GM12872 (cell line): ENCODE data around the gene NHERF2.

Experiments used
- TF ChIP-seq, protein P1 (sequence below): IDR thresholded peaks from 3 replicates; pipeline ENCODE4 v1.5.1; 2011; ENCODE audit warnings: low read depth, mild to moderate bottlenecking, low read length, moderate library complexity; ENCODE audit not compliant: insufficient read depth

NHERF2 gene

DNA sequence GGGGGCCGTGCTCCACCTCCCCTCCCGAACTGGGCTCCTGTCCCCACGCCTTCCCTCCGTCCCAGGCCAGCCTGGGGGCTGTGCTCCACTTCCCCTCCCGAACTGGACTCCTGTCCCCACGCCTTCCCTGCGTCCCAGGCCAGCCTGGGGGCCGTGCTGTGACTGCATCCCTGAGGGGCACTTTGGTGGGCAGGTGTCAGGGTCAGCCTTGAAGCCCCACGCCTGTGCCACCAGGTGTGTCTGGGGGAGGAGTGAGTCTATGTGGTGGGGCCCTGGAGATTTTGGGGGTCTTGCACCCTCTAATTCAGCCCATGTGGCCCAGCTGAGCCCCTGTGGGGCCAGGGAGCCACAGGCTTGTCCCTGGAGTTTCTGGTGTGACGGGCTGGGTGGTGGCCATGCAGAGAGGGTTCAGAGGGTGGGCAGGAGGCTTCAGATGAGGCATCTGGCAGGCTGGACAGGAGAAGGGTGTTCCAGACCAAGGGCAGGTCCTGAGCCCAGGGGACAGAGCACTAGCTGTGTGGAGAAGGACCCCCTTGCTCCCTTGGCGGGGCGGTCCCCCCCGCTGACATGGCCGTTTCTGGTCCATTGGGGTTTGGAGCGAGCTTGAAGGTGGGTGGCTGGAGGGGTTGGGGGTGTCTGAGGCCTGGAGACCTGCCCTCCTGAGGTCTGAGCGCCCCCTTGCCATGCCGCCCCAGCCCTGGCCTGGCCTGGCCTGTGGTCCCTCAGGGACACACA lies 8.2 kb downstream of the NHERF2 start:
- TF ChIP-seq, protein P1, sequence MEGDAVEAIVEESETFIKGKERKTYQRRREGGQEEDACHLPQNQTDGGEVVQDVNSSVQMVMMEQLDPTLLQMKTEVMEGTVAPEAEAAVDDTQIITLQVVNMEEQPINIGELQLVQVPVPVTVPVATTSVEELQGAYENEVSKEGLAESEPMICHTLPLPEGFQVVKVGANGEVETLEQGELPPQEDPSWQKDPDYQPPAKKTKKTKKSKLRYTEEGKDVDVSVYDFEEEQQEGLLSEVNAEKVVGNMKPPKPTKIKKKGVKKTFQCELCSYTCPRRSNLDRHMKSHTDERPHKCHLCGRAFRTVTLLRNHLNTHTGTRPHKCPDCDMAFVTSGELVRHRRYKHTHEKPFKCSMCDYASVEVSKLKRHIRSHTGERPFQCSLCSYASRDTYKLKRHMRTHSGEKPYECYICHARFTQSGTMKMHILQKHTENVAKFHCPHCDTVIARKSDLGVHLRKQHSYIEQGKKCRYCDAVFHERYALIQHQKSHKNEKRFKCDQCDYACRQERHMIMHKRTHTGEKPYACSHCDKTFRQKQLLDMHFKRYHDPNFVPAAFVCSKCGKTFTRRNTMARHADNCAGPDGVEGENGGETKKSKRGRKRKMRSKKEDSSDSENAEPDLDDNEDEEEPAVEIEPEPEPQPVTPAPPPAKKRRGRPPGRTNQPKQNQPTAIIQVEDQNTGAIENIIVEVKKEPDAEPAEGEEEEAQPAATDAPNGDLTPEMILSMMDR, result no peak

DNA sequence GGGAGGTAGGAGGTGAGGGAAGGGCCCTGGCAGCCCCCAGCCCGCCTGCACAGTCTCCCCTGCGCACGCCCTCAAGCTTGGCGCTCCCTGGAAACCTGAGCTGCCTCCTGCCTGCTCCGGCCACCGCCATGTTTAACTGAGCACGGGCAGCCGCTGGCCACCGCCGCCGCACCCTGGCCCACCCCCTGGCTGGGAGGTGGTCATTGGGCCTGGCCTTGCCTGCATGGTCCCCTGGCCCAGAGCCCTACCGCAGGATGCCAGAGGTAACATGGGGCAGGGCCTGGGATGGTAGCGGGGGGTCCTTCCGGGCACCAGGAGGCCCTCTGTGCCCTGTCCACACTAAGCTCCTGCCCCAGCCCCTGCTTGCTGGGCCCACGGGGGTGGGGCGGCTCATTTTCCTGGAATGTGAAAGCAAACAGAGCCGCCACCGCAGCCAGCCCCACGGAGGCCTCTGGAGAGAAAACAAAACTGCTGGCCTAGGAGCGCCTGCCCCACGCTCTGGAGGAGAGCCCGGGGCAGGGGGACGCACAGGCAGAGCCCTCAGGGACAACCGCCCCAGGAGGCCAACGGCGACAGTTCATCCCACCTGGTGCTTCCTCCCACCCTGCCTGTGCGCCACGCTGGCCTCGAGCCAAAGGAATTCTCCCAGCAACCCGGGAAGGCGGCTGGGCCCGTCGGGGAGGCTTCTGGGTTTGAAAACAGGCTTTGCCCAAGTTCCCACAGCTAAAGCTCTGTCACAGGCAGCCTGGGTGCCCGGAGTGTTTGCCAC lies 8.9 kb downstream of the NHERF2 start:
- TF ChIP-seq, protein P1, result no peak

DNA sequence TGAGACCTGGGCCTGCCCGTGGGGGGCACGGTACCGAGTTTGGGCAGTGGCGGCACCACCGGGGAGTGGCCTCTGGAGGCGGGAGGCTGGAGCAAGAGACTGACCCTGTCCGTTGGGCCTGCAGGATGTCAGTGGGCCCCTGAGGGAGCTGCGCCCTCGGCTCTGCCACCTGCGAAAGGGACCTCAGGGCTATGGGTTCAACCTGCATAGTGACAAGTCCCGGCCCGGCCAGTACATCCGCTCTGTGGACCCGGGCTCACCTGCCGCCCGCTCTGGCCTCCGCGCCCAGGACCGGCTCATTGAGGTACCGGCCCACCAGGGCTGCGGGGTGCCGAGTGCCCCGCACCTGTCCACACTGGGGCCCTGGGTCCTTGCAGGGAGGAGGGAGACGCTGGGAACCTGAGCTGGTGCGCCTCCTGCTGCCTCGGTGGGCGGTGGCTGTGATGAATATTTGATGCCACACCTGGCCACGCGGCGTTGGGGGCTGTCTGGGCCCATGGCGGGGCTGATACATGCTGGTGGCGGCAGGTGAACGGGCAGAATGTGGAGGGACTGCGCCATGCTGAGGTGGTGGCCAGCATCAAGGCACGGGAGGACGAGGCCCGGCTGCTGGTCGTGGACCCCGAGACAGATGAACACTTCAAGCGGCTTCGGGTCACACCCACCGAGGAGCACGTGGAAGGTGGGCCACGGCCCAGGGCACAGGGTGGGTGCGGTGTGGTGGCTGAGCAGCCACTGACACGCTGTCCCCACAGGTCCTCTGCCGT lies 9.7 kb downstream of the NHERF2 start:
- TF ChIP-seq, protein P1, result no peak

DNA sequence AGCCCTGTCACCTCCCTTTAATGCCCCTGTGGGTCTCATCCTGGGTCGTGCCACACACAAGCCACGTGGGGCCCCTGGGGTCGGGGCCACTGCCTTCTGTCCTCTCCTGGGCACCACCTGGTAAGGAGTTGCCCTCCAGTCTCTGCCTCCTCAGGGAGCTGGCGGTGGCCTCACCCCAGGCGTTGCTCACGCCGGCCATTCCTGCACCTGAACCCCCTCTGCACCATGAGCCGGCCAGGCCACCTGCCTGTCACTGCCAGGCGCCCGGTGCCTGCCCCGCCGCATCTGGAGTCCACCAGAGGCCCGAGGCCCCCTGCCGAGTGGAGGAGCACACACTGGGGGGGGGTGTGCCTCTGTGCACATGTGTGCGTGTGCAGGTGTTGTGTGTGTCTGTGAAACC lies 10.4 kb downstream of the NHERF2 start:
- TF ChIP-seq, protein P1, result no peak

DNA sequence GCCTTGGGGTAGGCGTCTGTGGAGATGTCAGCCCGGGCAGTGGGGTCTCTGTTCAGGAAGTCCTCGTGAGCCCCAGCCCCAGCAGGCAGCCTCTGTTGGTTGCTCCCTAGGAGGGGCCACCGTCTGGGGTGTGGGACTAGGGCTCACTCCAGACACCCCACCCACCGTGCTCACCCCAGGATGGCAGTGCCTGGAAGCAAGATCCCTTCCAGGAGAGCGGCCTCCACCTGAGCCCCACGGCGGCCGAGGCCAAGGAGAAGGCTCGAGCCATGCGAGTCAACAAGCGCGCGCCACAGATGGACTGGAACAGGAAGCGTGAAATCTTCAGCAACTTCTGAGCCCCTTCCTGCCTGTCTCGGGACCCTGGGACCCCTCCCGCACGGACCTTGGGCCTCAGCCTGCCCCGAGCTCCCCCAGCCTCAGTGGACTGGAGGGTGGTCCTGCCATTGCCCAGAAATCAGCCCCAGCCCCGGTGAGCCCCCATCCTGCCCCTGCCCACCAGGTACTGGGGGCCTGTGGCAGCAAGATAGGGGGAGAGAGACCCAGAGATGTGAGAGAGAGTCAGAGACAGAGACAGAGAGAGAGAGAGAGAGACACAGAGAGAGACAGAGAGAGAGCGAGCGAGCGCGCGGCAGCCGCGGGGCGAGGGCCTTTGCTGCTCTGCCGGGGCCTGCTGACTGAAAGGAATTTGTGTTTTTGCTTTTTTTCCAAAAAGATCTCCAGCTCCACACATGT lies 11.1 kb downstream of the NHERF2 start:
- TF ChIP-seq, protein P1, result no peak

DNA sequence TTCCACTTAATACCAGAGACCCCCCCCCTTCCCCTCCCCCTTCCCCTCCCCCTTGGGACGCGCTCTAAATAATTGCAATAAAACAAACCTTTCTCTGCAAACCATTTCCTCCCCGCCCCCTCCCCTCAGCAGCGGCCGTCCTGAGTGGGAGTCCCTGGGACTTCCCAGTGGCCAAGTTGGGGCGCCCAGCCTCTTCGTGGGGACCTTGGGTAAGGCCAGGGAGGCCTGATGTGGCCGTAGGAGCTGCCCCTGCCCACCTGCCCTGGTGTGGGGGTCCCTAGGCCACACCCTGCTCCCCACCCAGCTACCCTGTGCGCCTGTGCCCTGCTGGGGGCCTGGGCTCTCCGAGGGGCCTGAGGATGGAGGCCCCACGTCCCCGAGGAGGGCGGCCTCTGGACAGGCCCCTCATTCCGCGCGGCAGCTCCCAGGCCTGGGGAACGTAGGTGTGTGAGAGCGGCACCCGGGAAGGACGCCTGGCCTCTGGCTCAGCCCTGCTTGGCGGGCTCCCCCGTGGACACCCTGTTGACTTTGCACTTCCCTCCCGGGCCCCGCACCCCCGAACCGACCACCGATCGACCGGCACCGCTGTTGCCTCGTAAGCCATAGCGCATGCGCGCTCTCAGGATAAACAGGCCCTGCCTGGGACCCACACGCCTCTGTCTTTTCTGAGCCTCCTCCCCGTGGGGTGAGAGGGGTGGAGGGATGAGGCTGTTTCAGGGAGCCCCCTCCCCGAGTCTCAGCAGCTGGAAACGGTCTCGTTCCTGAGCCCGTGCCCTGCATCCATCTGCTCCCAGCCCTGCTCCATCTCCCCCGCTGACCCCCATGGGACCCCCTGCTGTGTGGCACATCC lies 11.9 kb downstream of the NHERF2 start:
- TF ChIP-seq, protein P1, result no peak
